HCT116 (cell line): ENCODE measurements around the gene IPO11. TPM values are rescaled to one million over a fixed set of nuclear protein-coding genes. Genes with fewer than 3 reads are reported as not detected.

Experiments used
- ATAC-seq: fragments of 200-7000 bp; cut with Tn5 transposase; 2 replicates; pipeline ENCODE4 v1.9.1; 2020; ENCODE audit warnings: mild to moderate bottlenecking, moderate library complexity
- BruUV-seq: library from RNA; stranded (reverse); fragments of 400-500 nt; replicated peaks from 2 replicates; lab custom pipeline; 2021; lab: Mats Ljungman, UMichigan
- CTCF ChIA-PET: fragments of 300-600 bp; sonication (Branson Sonifier 250); formaldehyde crosslinking; loops from one replicate; lab custom pipeline; 2021; ENCODE audit warnings: antibody characterized with exemption; lab: Charles Lee
- POLR2A ChIA-PET: fragments of 300-600, 350-600 bp; sonication (Branson Sonifier 250); formaldehyde crosslinking; loops from one replicate; lab custom pipeline; 2021; ENCODE audit warnings: antibody characterized with exemption; lab: Charles Lee
- RAD21 ChIA-PET, 2 experiments: fragments of 300-600 bp; sonication (Branson Sonifier 250); formaldehyde crosslinking; loops; one replicate each; lab custom pipeline; 2023; ENCODE audit warnings: low total read pairs in 2 of 2; ENCODE audit not compliant: uncharacterized antibody in 2 of 2, unreplicated experiment in 2 of 2, low non-redundant PET in 1 of 2; lab: Charles Lee
- DNase-seq: peaks from one replicate; pipeline ENCODE4 v3.0.0-alpha.2; 2010; ENCODE audit warnings: low read depth, low spot score
- H2AFZ ChIP-seq: fragments of 200-600 bp; shearing (Covaris generic), sonication (generic); 2 replicates; pipeline ENCODE4 v1.6.1; 2017; ENCODE audit warnings: low read depth, mixed run types, mixed read lengths, antibody characterized with exemption, low read length; ENCODE audit not compliant: poor library complexity, severe bottlenecking
- H3K27ac ChIP-seq: 2 replicates; pipeline ENCODE4 v1.5.1; 2012; ENCODE audit warnings: low read depth, low read length
- H3K27me3 ChIP-seq: fragments of 200-600 bp; sonication (generic); 2 replicates; pipeline ENCODE4 v1.6.1; 2016; ENCODE audit warnings: mixed run types, low read length, mixed read lengths; ENCODE audit not compliant: insufficient read depth
- H3K36me3 ChIP-seq, 2 experiments: fragments of 200-500 bp in 1 of 2; fragments of 200-600 bp in 1 of 2; sonication (Bioruptor generic) in 1 of 2; sonication (generic) in 1 of 2; 2 replicates each; pipeline versions ENCODE4 v1.5.1 to v1.6.1; 2014 to 2016; ENCODE audit warnings: low read length in 2 of 2, inconsistent platforms in 1 of 2, mixed read lengths in 1 of 2, mixed run types in 1 of 2; ENCODE audit not compliant: insufficient read depth in 2 of 2, control insufficient read depth in 1 of 2
- H3K4me1 ChIP-seq, 2 experiments: fragments of 200-600 bp in 1 of 2; sonication (generic) in 1 of 2; 2 replicates each; pipeline versions ENCODE4 v1.5.1 to v1.6.1; 2012 to 2017; ENCODE audit warnings: low read length in 2 of 2, inconsistent platforms in 1 of 2, mild to moderate bottlenecking in 1 of 2, mixed read lengths in 1 of 2, mixed run types in 1 of 2, moderate library complexity in 1 of 2; ENCODE audit not compliant: insufficient read depth in 2 of 2, control insufficient read depth in 1 of 2
- H3K4me2 ChIP-seq: fragments of 200-600 bp; sonication (generic); 2 replicates; pipeline ENCODE4 v1.6.1; 2017; ENCODE audit warnings: mixed run types, low read length, mixed read lengths
- H3K4me3 ChIP-seq, 2 experiments: fragments of 200-600 bp in 1 of 2; sonication (generic) in 1 of 2; replicated peaks in 1 of 2; 2 replicates each; pipeline ENCODE4 v1.5.1; 2011 to 2016; ENCODE audit warnings: low read length in 2 of 2, control low read depth in 1 of 2, low read depth in 1 of 2, mild to moderate bottlenecking in 1 of 2, mixed read lengths in 1 of 2, mixed run types in 1 of 2
- H3K79me2 ChIP-seq: fragments of 200-600 bp; sonication (generic); 2 replicates; pipeline ENCODE4 v1.6.1; 2017; ENCODE audit warnings: mild to moderate bottlenecking, mixed run types, low read length, moderate library complexity, mixed read lengths; ENCODE audit not compliant: insufficient read depth
- H3K9ac ChIP-seq: fragments of 200-600 bp; sonication (generic); 2 replicates; pipeline ENCODE4 v1.6.1; 2016; ENCODE audit warnings: low read length, mixed read lengths
- H3K9me2 ChIP-seq: fragments of 200-600 bp; sonication (generic), shearing (Covaris generic); 2 replicates; pipeline ENCODE4 v1.6.1; 2017; ENCODE audit warnings: mixed run types, mild to moderate bottlenecking, moderate library complexity; ENCODE audit not compliant: insufficient read depth
- H3K9me3 ChIP-seq, 2 experiments: fragments of 200-500 bp in 1 of 2; fragments of 200-600 bp in 1 of 2; sonication (Bioruptor generic) in 1 of 2; sonication (generic) in 1 of 2; 2 replicates each; pipeline ENCODE4 v1.6.1; 2014 to 2017; ENCODE audit warnings: low read length in 2 of 2, mixed read lengths in 2 of 2, inconsistent platforms in 1 of 2, low read depth in 1 of 2, mild to moderate bottlenecking in 1 of 2, mixed run types in 1 of 2, moderate library complexity in 1 of 2; ENCODE audit not compliant: control insufficient read depth in 1 of 2, insufficient read depth in 1 of 2
- H4K20me1 ChIP-seq: fragments of 200-600 bp; sonication (generic), shearing (Covaris generic); 2 replicates; pipeline ENCODE4 v1.6.1; 2017; ENCODE audit warnings: mixed run types, mild to moderate bottlenecking, moderate library complexity; ENCODE audit not compliant: insufficient read depth
- CBX3 ChIP-seq: IDR thresholded peaks from 2 replicates; pipeline ENCODE4 v1.6.1; 2012; ENCODE audit warnings: low read depth
- CEBPB ChIP-seq: IDR thresholded peaks from 2 replicates; pipeline ENCODE4 v1.6.1; 2012; ENCODE audit warnings: low read depth
- EGR1 ChIP-seq: IDR thresholded peaks from 2 replicates; pipeline ENCODE4 v1.6.1; 2012; ENCODE audit warnings: low read depth
- ELF1 ChIP-seq: IDR thresholded peaks from 2 replicates; pipeline ENCODE4 v1.6.1; 2012; ENCODE audit warnings: low read depth, borderline replicate concordance
- EZH2phosphoT487 ChIP-seq: fragments of 200-600 bp; IDR thresholded peaks from 2 replicates; pipeline ENCODE4 v1.6.1; 2018; ENCODE audit warnings: antibody characterized with exemption, borderline replicate concordance
- FOSL1 ChIP-seq: IDR thresholded peaks from 2 replicates; pipeline ENCODE4 v1.6.1; 2012; ENCODE audit warnings: low read depth
- JUND ChIP-seq: IDR thresholded peaks from 2 replicates; pipeline ENCODE4 v1.6.1; 2012
- MAX ChIP-seq: IDR thresholded peaks from 2 replicates; pipeline ENCODE4 v1.6.1; 2012
- POLR2A ChIP-seq: IDR thresholded peaks from 2 replicates; pipeline ENCODE4 v1.7.0; 2011; ENCODE audit warnings: borderline replicate concordance; ENCODE audit not compliant: insufficient read depth, insufficient read length; ENCODE audit errors: extremely low read depth
- RAD21 ChIP-seq: IDR thresholded peaks from 2 replicates; pipeline ENCODE4 v1.6.1; 2012; ENCODE audit warnings: low read depth, mild to moderate bottlenecking
- SP1 ChIP-seq: IDR thresholded peaks from 2 replicates; pipeline ENCODE4 v1.6.1; 2012; ENCODE audit warnings: low read depth
- SRF ChIP-seq: IDR thresholded peaks from 2 replicates; pipeline ENCODE4 v1.6.1; 2012; ENCODE audit warnings: low read depth
- TCF7L2 ChIP-seq: IDR thresholded peaks from 2 replicates; pipeline ENCODE4 v1.7.0; 2011; ENCODE audit warnings: borderline replicate concordance, inconsistent platforms; ENCODE audit not compliant: insufficient read depth, insufficient read length; ENCODE audit errors: extremely low read depth
- ZFX ChIP-seq: fragments of 450-650 bp; IDR thresholded peaks from 2 replicates; pipeline ENCODE4 v1.6.1; 2017
- ZNF274 ChIP-seq: fragments of 200-500 bp; sonication (Bioruptor generic); IDR thresholded peaks from 2 replicates; pipeline ENCODE4 v1.6.1; 2014; ENCODE audit warnings: mild to moderate bottlenecking, low read depth, low read length, inconsistent platforms
- intact Hi-C: fragments of 100-400 bp; cut with micrococcal nuclease; formaldehyde crosslinking; loops from 2 replicates; pipeline ENCODE4 v1.10.0; 2022
- total RNA-seq: library from RNA; stranded (reverse); gene quantifications from one replicate; pipeline ENCODE4 v1.2.1, GENCODE V29; 2021; ENCODE audit not compliant: unreplicated experiment
- TF ChIP-seq, protein P1 (sequence below): IDR thresholded peaks from 2 replicates; pipeline ENCODE4 v1.6.1; 2012; ENCODE audit warnings: low read depth
- TF ChIP-seq, protein P2 (sequence below): IDR thresholded peaks from 2 replicates; pipeline ENCODE4 v1.6.1; 2011; ENCODE audit warnings: mild to moderate bottlenecking, low read length, moderate library complexity; ENCODE audit not compliant: insufficient replicate concordance; ENCODE audit errors: extremely low read depth

IPO11 gene
- total RNA-seq, 1 experiment from 2014 or later: 55.1 TPM

DNA sequence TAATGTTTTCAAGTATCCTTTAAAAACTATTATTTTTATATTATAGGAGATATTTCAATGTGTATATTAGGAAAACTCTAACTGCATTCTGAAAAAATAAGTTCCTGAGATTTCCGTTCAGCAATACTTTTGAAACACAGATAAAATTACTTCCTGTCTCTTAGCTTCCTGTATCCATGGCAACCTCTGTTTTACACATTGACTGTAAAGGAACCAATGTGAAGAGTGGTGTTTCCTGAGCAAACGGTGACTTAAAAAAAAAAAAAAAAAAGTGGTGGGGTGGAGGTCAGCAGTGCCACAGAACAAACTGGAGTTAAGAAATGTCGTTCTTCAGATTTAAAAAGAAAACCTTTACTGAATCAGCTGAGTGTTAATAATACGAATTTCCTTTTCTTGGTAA, 166.0 kb downstream of the IPO11 start, which contains the start of gene LRRC70:
TSS of gene LRRC70 (plus strand) at position 280 of the 400 bp plus-strand sequence. CDS start 620 bp downstream, outside the sequence.
- H3K9me2 ChIP-seq: no peaks in the 10 kb centered on the region
- H2AFZ ChIP-seq: no peak within 1 kb of the TSS
- POLR2A ChIA-PET: no interaction called here
- no peaks in the 10 kb centered on the region for H3K36me3 ChIP-seq
- no peak for TF ChIP-seq JUND
- TF ChIP-seq FOSL1: no peak
- TF ChIP-seq CBX3: no peak
- no peak for TF ChIP-seq SRF
- TF ChIP-seq EZH2phosphoT487: no peak
- TF ChIP-seq, protein P1, sequence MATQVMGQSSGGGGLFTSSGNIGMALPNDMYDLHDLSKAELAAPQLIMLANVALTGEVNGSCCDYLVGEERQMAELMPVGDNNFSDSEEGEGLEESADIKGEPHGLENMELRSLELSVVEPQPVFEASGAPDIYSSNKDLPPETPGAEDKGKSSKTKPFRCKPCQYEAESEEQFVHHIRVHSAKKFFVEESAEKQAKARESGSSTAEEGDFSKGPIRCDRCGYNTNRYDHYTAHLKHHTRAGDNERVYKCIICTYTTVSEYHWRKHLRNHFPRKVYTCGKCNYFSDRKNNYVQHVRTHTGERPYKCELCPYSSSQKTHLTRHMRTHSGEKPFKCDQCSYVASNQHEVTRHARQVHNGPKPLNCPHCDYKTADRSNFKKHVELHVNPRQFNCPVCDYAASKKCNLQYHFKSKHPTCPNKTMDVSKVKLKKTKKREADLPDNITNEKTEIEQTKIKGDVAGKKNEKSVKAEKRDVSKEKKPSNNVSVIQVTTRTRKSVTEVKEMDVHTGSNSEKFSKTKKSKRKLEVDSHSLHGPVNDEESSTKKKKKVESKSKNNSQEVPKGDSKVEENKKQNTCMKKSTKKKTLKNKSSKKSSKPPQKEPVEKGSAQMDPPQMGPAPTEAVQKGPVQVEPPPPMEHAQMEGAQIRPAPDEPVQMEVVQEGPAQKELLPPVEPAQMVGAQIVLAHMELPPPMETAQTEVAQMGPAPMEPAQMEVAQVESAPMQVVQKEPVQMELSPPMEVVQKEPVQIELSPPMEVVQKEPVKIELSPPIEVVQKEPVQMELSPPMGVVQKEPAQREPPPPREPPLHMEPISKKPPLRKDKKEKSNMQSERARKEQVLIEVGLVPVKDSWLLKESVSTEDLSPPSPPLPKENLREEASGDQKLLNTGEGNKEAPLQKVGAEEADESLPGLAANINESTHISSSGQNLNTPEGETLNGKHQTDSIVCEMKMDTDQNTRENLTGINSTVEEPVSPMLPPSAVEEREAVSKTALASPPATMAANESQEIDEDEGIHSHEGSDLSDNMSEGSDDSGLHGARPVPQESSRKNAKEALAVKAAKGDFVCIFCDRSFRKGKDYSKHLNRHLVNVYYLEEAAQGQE: no peak
- TF ChIP-seq RAD21: no peak
- no peak for TF ChIP-seq ZNF274
- TF ChIP-seq, protein P2, sequence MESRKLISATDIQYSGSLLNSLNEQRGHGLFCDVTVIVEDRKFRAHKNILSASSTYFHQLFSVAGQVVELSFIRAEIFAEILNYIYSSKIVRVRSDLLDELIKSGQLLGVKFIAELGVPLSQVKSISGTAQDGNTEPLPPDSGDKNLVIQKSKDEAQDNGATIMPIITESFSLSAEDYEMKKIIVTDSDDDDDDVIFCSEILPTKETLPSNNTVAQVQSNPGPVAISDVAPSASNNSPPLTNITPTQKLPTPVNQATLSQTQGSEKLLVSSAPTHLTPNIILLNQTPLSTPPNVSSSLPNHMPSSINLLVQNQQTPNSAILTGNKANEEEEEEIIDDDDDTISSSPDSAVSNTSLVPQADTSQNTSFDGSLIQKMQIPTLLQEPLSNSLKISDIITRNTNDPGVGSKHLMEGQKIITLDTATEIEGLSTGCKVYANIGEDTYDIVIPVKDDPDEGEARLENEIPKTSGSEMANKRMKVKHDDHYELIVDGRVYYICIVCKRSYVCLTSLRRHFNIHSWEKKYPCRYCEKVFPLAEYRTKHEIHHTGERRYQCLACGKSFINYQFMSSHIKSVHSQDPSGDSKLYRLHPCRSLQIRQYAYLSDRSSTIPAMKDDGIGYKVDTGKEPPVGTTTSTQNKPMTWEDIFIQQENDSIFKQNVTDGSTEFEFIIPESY: no peak
- no peak for TF ChIP-seq CEBPB
- TF ChIP-seq ELF1: no peak
- TF ChIP-seq EGR1: no peak
- no peak for TF ChIP-seq TCF7L2
- TF ChIP-seq ZFX: no peak
- no peak for TF ChIP-seq SP1
- TF ChIP-seq MAX: no peak
- no peak for TF ChIP-seq POLR2A
- no peak within 1 kb of the TSS for H3K4me3 ChIP-seq
- intact Hi-C loops: no loop called here
- no peaks in the 10 kb centered on the region for H3K4me1 ChIP-seq
- H3K4me2 ChIP-seq: no peak within 1 kb of the TSS
- H3K79me2 ChIP-seq: no peaks in the 10 kb centered on the region
- H3K9ac ChIP-seq: no peak within 1 kb of the TSS
- H3K27me3 ChIP-seq: no peaks in the 10 kb centered on the region
- RAD21 ChIA-PET: no interaction called here
- BruUV-seq: no TSS peak
- no peaks in the 10 kb centered on the region for H4K20me1 ChIP-seq
- no peak for ATAC-seq
- CTCF ChIA-PET: interaction anchor here (0.7 kb wide), 1 partner anchor 1608 kb away, joined by 3 read pairs; no protein-coding TSS in a partner anchor
- H3K9me3 ChIP-seq: no peaks in the 10 kb centered on the region
- no peak within 1 kb of the TSS for H3K27ac ChIP-seq
- no peak for DNase-seq
